NCI-H345 treated with DMSO at 0.1 percent for 48 hours (cell line): Measurements from ENCODE around the gene LTC4S.
"Not testable (repeated sequence)": the region's sequence is repeated elsewhere in the genome, so short reads cannot be mapped to it uniquely, and the experiment has no call there.

ENCODE experiments used
- DNase-seq: peaks from one replicate; lab custom pipeline; 2025; ENCODE audit not compliant: unreplicated experiment; lab: John Stamatoyannopoulos, UW

LTC4S gene

GRCh38 chr5:179769271-179769670 lies 24.5 kb upstream of the LTC4S start:
- DNase-seq: no peak

- no peak for DNase-seq
Observed at GRCh38 chr5:179769796-179770195, 24.0 kb upstream of the LTC4S start.

GRCh38 chr5:179771311-179771895 lies 22.4 kb upstream of the LTC4S start:
- no peak for DNase-seq

GRCh38 chr5:179772351-179772750 lies 21.4 kb upstream of the LTC4S start:
- no peak for DNase-seq

- no peak for DNase-seq
Observed at GRCh38 chr5:179773686-179774040, 20.1 kb upstream of the LTC4S start.

GRCh38 chr5:179774442-179774841 lies 19.3 kb upstream of the LTC4S start:
- no peak for DNase-seq

- DNase-seq: no peak
Observed at GRCh38 chr5:179776411-179776938, 17.3 kb upstream of the LTC4S start.

- no peak for DNase-seq
Observed at GRCh38 chr5:179777456-179777855, 16.3 kb upstream of the LTC4S start.

GRCh38 chr5:179777909-179778308 lies 15.9 kb upstream of the LTC4S start:
- DNase-seq: no peak

GRCh38 chr5:179778591-179778990 lies 15.2 kb upstream of the LTC4S start:
- DNase-seq: no peak

GRCh38 chr5:179779826-179780225 lies 14.0 kb upstream of the LTC4S start:
- no peak for DNase-seq

GRCh38 chr5:179780362-179780761 lies 13.4 kb upstream of the LTC4S start:
- no peak for DNase-seq

GRCh38 chr5:179781846-179782245 lies 11.9 kb upstream of the LTC4S start:
- no peak for DNase-seq

- no peak for DNase-seq
Observed at GRCh38 chr5:179783128-179783527, 10.7 kb upstream of the LTC4S start.

GRCh38 chr5:179786861-179787260 lies 6.9 kb upstream of the LTC4S start:
- DNase-seq: no peak

GRCh38 chr5:179788193-179788854 lies 5.5 kb upstream of the LTC4S start:
- no peak for DNase-seq

GRCh38 chr5:179789278-179789677 lies 4.5 kb upstream of the LTC4S start:
- not testable (repeated sequence) for DNase-seq

- DNase-seq: no peak
Observed at GRCh38 chr5:179791881-179792611, 1.7 kb upstream of the LTC4S start.

GRCh38 chr5:179792612-179793467 lies 946 bp upstream of the LTC4S start:
- no peak for DNase-seq

- DNase-seq: no peak
Observed at GRCh38 chr5:179794171-179794570, 385 bp downstream of the LTC4S start.

GRCh38 chr5:179794575-179794974 lies 789 bp downstream of the LTC4S start:
- DNase-seq: no peak
